ENCODE results near the gene ADAMTS12.

GRCh38 chr5:33774341-33774740 lies 117.4 kb downstream of the ADAMTS12 start:
- TF ChIP-seq CTCF (IDR thresholded peaks at IDR 0.05 in 2 of 3, conservative IDR thresholded peaks at IDR 0.05 in 1 of 3; ENCODE audit: insufficient read depth in 2 of 3, low read depth in 1 of 3, low read length in 3 of 3) (no peak), HDGF (IDR thresholded peaks at IDR 0.05) (no peak), ZMIZ1 (IDR thresholded peaks at IDR 0.05; ENCODE audit: low read depth in 2 of 2, low read length in 2 of 2) (no peak), TAF1 (IDR thresholded peaks at IDR 0.05; ENCODE audit: control insufficient read depth, extremely low read depth, insufficient read depth, low read length, severe bottlenecking) (no peak), ZNF707 (CRISPR knock-in tag; conservative IDR thresholded peaks at IDR 0.05) (no peak)
